Fibroblast of lung (primary cell): ENCODE data around the gene FUT8. TPM values are rescaled to one million over a fixed set of nuclear protein-coding genes. Genes with fewer than 3 reads are reported as not detected.

Source experiments
- DNase-seq, 2 donors: peaks; one replicate each; pipeline versions ENCODE4 v3.0.0 to v3.0.0-alpha.2; 2010; ENCODE audit warnings: low read depth in 2 of 2
- H2AFZ ChIP-seq: 2 replicates; pipeline ENCODE4 v1.5.1; 2012; ENCODE audit warnings: low read length, control low read depth, inconsistent platforms
- H3K27ac ChIP-seq: 2 replicates; pipeline ENCODE4 v1.5.1; 2011; ENCODE audit warnings: low read length, control low read depth; ENCODE audit not compliant: insufficient read depth
- H3K27me3 ChIP-seq: 2 replicates; pipeline ENCODE4 v1.5.1; 2011; ENCODE audit warnings: mild to moderate bottlenecking, low read length; ENCODE audit not compliant: control insufficient read depth, insufficient read depth
- H3K36me3 ChIP-seq: 2 replicates; pipeline ENCODE4 v1.5.1; 2011; ENCODE audit warnings: low read length; ENCODE audit not compliant: control insufficient read depth, insufficient read depth
- H3K4me1 ChIP-seq: 2 replicates; pipeline ENCODE4 v1.5.1; 2011; ENCODE audit warnings: low read length; ENCODE audit not compliant: control insufficient read depth, insufficient read depth; ENCODE audit errors: extremely low read depth
- H3K4me2 ChIP-seq: 2 replicates; pipeline ENCODE4 v1.5.1; 2011; ENCODE audit warnings: low read length, control low read depth; ENCODE audit not compliant: insufficient read depth; ENCODE audit errors: extremely low read depth
- H3K4me3 ChIP-seq, 4 experiments: fragments of 200-600 bp in 1 of 4; sonication (generic) in 1 of 4; replicated peaks in 1 of 4; 2 replicates each; pipeline ENCODE4 v1.5.1; 2011 to 2016; ENCODE audit warnings: low read length in 4 of 4, low read depth in 3 of 4, mild to moderate bottlenecking in 3 of 4, control low read depth in 2 of 4, inconsistent platforms in 1 of 4, mixed read lengths in 1 of 4; ENCODE audit not compliant: insufficient read depth in 1 of 4; ENCODE audit errors: control extremely low read depth in 1 of 4
- H3K79me2 ChIP-seq: 2 replicates; pipeline ENCODE4 v1.5.1; 2012; ENCODE audit warnings: mild to moderate bottlenecking, low read length, inconsistent platforms; ENCODE audit not compliant: control insufficient read depth, insufficient read depth
- H3K9ac ChIP-seq: 2 replicates; pipeline ENCODE4 v1.5.1; 2011; ENCODE audit warnings: mild to moderate bottlenecking, low read length, control low read depth; ENCODE audit not compliant: insufficient read depth
- H3K9me3 ChIP-seq: 2 replicates; pipeline ENCODE4 v1.5.1; 2012; ENCODE audit warnings: low read depth, low read length; ENCODE audit not compliant: control insufficient read depth, insufficient read depth
- H4K20me1 ChIP-seq: 2 replicates; pipeline ENCODE4 v1.5.1; 2011; ENCODE audit warnings: low read length; ENCODE audit not compliant: control insufficient read depth, insufficient read depth; ENCODE audit errors: extremely low read depth
- CTCF ChIP-seq, 2 donors: IDR thresholded peaks in 1 of 2; conservative IDR thresholded peaks in 1 of 2; 1 replicate in 1 of 2; 2 replicates in 1 of 2; pipeline ENCODE4 v1.5.1; 2011 to 2012; ENCODE audit warnings: low read length in 2 of 2, control low read depth in 1 of 2, inconsistent platforms in 1 of 2, low read depth in 1 of 2, mild to moderate bottlenecking in 1 of 2
- EZH2 ChIP-seq: IDR thresholded peaks from 2 replicates; pipeline ENCODE4 v1.5.1; 2012; ENCODE audit warnings: low read length, control low read depth, mild to moderate bottlenecking; ENCODE audit errors: missing control alignments
- polyA minus RNA-seq: library from RNA; depleted of rRNA, polyadenylated mRNA; stranded (reverse); fragments of >200 nt; gene quantifications from 2 replicates; pipeline ENCODE4 v1.2.3, GENCODE V29; 2011; ENCODE audit warnings: low replicate concordance
- polyA plus RNA-seq, 2 donors: library from polyadenylated mRNA; depleted of rRNA in 1 of 2; stranded (reverse) in 1 of 2; unstranded in 1 of 2; fragments of >200 nt; gene quantifications; 2 replicates each; pipeline ENCODE4 v1.2.1, GENCODE V29; 2011 to 2012; ENCODE audit warnings: missing spikeins in 1 of 2
- total RNA-seq: library from RNA; depleted of rRNA; stranded (reverse); fragments of >200 nt; gene quantifications from 2 replicates; pipeline ENCODE4 v1.2.1, GENCODE V29; 2014

Gene FUT8
- 95.8 and 105 TPM in 2 replicates for total RNA-seq
- 43.1 and 51.4 TPM in 2 replicates for polyA plus RNA-seq
- polyA plus RNA-seq (2012) = 29.2 and 29.3 TPM in 2 replicates
- 6.8 and 15.6 TPM in 2 replicates for polyA minus RNA-seq

DNA sequence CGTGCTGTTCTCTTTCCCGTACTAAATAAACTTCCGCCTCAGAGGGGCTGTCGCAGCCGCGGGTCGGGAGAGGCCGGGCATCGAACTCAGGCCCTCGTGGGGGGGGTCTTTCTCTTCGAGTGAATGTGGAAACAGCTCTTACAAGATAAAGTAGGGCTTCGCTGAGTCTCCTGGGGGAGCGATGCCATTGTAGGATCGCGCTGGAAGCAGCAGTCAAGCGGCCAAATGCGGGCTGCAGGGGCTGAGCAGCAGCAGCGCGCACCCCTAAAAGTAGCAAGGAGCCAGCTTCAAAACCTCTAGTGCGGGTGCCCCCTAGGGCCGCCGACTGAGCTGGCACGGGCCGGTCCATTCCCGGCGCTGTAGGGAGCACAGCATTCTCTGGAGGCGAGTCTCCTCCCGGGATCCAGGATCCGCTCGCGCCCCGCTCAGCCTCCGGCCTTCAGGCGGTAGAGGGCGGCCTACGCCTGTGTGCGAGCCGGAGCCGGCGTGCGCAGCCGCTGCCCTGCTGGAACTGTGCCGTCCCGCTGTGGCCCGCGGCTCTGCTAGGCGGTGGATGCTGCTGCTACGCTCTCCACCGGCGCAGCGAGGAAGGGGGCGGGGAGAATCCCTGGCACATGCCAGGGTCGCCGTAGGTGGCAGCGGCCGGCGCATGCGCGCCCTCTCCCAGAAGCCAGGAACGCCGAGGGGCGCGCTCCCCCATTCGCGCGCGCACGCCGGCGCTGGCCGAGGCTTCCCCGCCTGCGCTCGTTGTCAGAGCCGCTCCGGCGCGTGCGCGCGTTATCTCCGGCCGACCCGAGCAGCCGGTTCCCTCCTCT is at the start of gene FUT8:
Gene FUT8 (plus strand): TSS at position 699 of the 815 bp plus-strand sequence. CDS start 148,834 bp downstream, outside the sequence.
- H3K4me3 ChIP-seq = peak within 1 kb of the TSS; percentile 73 to 92 (median 84)
- no peaks in the 10 kb centered on the region for H4K20me1 ChIP-seq
- H3K4me2 ChIP-seq = peak within 1 kb of the TSS; percentile 92

GRCh38 chr14:65366802-65367565 is 45.5 kb upstream of the FUT8 start:
- H3K27ac ChIP-seq = no peak overlapping the region
- TF ChIP-seq EZH2 (no peak), CTCF (conservative IDR thresholded peaks at IDR 0.05 in 1 of 2, IDR thresholded peaks at IDR 0.05 in 1 of 2; ENCODE audit: low read depth in 1 of 2, low read length in 2 of 2) (no peak)

More for the DNA sequence above, at the start of gene FUT8:
- TF ChIP-seq CTCF (conservative IDR thresholded peaks at IDR 0.05 in 1 of 2, IDR thresholded peaks at IDR 0.05 in 1 of 2; ENCODE audit: low read depth in 1 of 2, low read length in 2 of 2) = peak; percentile 49 to 56
- no peak for TF ChIP-seq EZH2
- Histone ChIP-seq H3K9ac (peak within 1 kb of the TSS; percentile 80), H2AFZ (peak within 1 kb of the TSS; percentile 87), H3K27ac (peak within 1 kb of the TSS; percentile 84), H3K27me3 (no peaks in the 10 kb centered on the region), H3K4me1 (peaks cover 2% of the 10 kb centered on the region), H3K9me3 (no peaks in the 10 kb centered on the region), H3K79me2 (peaks cover 28% of the 10 kb centered on the region), H3K36me3 (no peaks in the 10 kb centered on the region)
- DNase-seq = peak; percentile 95 to 96

GRCh38 chr14:65369560-65369959 is 43.0 kb upstream of the FUT8 start:
- Histone ChIP-seq H4K20me1 (no peaks in the 10 kb centered on the region), H3K9me3 (no peaks in the 10 kb centered on the region), H3K27ac (no peak overlapping the region), H3K79me2 (no peaks in the 10 kb centered on the region), H3K27me3 (no peaks in the 10 kb centered on the region), H3K9ac (no peak overlapping the region), H2AFZ (no peak overlapping the region), H3K36me3 (no peaks in the 10 kb centered on the region), H3K4me1 (no peaks in the 10 kb centered on the region), H3K4me2 (no peak overlapping the region), H3K4me3 (no peak overlapping the region)
- no peak for TF ChIP-seq EZH2
- no peak for TF ChIP-seq CTCF (conservative IDR thresholded peaks at IDR 0.05 in 1 of 2, IDR thresholded peaks at IDR 0.05 in 1 of 2; ENCODE audit: low read depth in 1 of 2, low read length in 2 of 2)
- no peak for DNase-seq

More at GRCh38 chr14:65366802-65367565, 45.5 kb upstream of the FUT8 start:
- Histone ChIP-seq H3K9ac (no peak overlapping the region), H3K4me1 (no peaks in the 10 kb centered on the region), H3K4me2 (no peak overlapping the region), H3K27me3 (no peaks in the 10 kb centered on the region), H3K4me3 (no peak overlapping the region), H3K9me3 (no peaks in the 10 kb centered on the region), H3K79me2 (no peaks in the 10 kb centered on the region), H3K36me3 (no peaks in the 10 kb centered on the region), H4K20me1 (no peaks in the 10 kb centered on the region), H2AFZ (no peak overlapping the region)
- DNase-seq = no peak
